Measurements from ENCODE around the gene IFT80. TPM values are rescaled to one million over a fixed set of nuclear protein-coding genes. Genes with fewer than 3 reads are reported as not detected.

The IFT80 gene
- total RNA-seq, 1 donor from 2014 or later: 32.7 TPM

DNA sequence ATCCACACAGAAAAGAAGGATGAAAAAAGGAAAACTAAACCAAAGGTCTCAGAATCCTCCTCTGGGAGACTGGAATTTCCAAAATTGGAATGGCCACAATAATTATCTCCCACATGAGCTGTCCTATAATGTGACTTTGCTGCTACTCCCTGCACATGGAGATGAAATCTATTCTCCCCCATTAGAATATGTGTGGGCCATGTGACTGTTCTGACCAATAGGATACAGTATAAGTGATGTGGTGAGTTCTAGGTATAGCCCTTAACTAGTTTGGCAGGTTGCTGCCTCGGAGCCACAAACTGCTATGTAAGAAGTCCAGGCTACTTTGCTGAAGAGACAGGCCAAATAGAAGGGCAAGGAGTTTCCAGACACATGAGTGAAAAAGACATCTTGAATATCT, 45.4 kb upstream of the IFT80 start:
- H3K9me3 Mint-ChIP-seq (ENCODE audit: unreplicated experiment): no peaks in the 10 kb centered on the region
- DNase-seq: no peak
- TF ChIP-seq, protein P1, sequence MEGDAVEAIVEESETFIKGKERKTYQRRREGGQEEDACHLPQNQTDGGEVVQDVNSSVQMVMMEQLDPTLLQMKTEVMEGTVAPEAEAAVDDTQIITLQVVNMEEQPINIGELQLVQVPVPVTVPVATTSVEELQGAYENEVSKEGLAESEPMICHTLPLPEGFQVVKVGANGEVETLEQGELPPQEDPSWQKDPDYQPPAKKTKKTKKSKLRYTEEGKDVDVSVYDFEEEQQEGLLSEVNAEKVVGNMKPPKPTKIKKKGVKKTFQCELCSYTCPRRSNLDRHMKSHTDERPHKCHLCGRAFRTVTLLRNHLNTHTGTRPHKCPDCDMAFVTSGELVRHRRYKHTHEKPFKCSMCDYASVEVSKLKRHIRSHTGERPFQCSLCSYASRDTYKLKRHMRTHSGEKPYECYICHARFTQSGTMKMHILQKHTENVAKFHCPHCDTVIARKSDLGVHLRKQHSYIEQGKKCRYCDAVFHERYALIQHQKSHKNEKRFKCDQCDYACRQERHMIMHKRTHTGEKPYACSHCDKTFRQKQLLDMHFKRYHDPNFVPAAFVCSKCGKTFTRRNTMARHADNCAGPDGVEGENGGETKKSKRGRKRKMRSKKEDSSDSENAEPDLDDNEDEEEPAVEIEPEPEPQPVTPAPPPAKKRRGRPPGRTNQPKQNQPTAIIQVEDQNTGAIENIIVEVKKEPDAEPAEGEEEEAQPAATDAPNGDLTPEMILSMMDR (IDR thresholded peaks at IDR 0.05; ENCODE audit: partially characterized antibody, unreplicated experiment): no peak
- no peak overlapping the region for H3K27ac Mint-ChIP-seq (ENCODE audit: unreplicated experiment)
- peaks cover 3% of the 10 kb centered on the region for H3K4me1 Mint-ChIP-seq (ENCODE audit: low read depth, unreplicated experiment)
- no peaks in the 10 kb centered on the region for H3K36me3 Mint-ChIP-seq (ENCODE audit: unreplicated experiment)
- no peaks in the 10 kb centered on the region for H3K27me3 Mint-ChIP-seq (ENCODE audit: unreplicated experiment)
- H3K4me3 Mint-ChIP-seq (ENCODE audit: unreplicated experiment): no peak overlapping the region

DNA sequence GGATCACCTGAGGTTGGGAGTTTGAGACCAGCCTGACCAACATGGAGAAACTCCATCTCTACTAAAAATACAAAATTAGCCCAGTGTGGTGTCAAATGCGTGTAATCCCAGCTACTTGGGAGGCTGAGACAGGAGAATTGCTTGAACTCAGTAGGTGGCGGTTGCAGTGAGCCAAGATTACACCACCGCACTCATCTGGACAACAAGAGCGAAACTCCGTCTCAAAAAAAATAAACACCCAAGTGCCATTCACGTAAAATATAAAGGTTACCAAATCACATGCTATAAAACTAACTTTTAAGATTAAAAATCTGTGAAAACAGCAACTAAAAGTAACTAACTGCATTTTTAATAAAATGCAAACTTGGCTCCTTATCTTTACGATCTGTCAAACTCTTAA, 41.7 kb upstream of the IFT80 start:
- Mint-ChIP-seq H3K4me3 (ENCODE audit: unreplicated experiment) (no peak overlapping the region), H3K27ac (ENCODE audit: unreplicated experiment) (no peak overlapping the region), H3K4me1 (ENCODE audit: low read depth, unreplicated experiment) (peaks cover 4% of the 10 kb centered on the region), H3K36me3 (ENCODE audit: unreplicated experiment) (no peaks in the 10 kb centered on the region), H3K27me3 (ENCODE audit: unreplicated experiment) (no peaks in the 10 kb centered on the region), H3K9me3 (ENCODE audit: unreplicated experiment) (no peaks in the 10 kb centered on the region)
- TF ChIP-seq, protein P1 (IDR thresholded peaks at IDR 0.05; ENCODE audit: partially characterized antibody, unreplicated experiment): no peak
- DNase-seq: no peak

- H3K27me3 Mint-ChIP-seq (ENCODE audit: unreplicated experiment): no peaks in the 10 kb centered on the region
- DNase-seq: no peak
- no peak overlapping the region for H3K27ac Mint-ChIP-seq (ENCODE audit: unreplicated experiment)
- no peaks in the 10 kb centered on the region for H3K36me3 Mint-ChIP-seq (ENCODE audit: unreplicated experiment)
- no peak overlapping the region for H3K4me3 Mint-ChIP-seq (ENCODE audit: unreplicated experiment)
- TF ChIP-seq, protein P1 (IDR thresholded peaks at IDR 0.05; ENCODE audit: partially characterized antibody, unreplicated experiment): no peak
- H3K9me3 Mint-ChIP-seq (ENCODE audit: unreplicated experiment): no peaks in the 10 kb centered on the region
- H3K4me1 Mint-ChIP-seq (ENCODE audit: low read depth, unreplicated experiment): peaks cover 4% of the 10 kb centered on the region
Measured at GRCh38 chr3:160437083-160437455, 38.0 kb upstream of the IFT80 start.

DNA sequence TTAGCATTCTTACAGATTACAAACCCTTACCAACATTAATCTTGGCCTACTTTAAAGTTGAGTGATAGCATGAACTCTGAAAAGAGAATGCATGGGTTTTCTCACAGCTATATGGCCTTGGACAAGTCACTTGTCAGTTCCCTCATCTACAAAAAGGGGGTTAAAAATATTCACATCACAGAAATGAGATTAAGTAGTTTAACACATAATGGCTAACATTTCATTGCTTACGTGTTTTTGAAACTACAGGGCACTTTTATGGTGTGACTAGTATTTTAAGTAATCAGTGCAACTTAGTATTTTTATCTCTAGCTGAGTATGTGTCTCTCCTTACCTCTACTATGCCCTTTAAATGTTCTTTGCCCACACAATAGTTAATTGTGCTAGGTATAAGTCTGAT, 36.7 kb upstream of the IFT80 start:
- Mint-ChIP-seq H3K9me3 (ENCODE audit: unreplicated experiment) (no peaks in the 10 kb centered on the region), H3K4me1 (ENCODE audit: low read depth, unreplicated experiment) (peaks cover 4% of the 10 kb centered on the region), H3K4me3 (ENCODE audit: unreplicated experiment) (no peak overlapping the region), H3K36me3 (ENCODE audit: unreplicated experiment) (no peaks in the 10 kb centered on the region), H3K27me3 (ENCODE audit: unreplicated experiment) (no peaks in the 10 kb centered on the region), H3K27ac (ENCODE audit: unreplicated experiment) (no peak overlapping the region)
- no peak for DNase-seq
- TF ChIP-seq, protein P1 (IDR thresholded peaks at IDR 0.05; ENCODE audit: partially characterized antibody, unreplicated experiment): no peak

DNA sequence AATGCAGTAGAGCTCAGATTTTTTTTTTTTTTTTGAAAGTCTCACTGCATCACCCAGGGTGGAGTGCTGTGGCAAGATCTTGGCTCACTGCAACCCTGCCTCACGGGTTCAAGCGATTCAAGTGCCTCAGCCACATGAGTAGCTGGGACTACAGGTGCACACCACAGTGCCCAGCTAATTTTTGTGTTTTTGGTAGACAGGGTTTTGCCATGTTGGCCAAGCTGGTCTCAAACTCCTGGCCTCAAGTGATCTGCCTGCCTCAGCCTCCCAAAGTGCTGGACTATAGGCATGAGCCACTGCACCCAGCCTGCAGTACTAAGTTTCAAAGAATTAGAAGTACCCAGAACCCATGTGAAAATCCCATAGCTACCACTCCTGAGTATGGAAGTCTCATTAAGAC, 36.1 kb upstream of the IFT80 start:
- H3K27ac Mint-ChIP-seq (ENCODE audit: unreplicated experiment): no peak overlapping the region
- no peaks in the 10 kb centered on the region for H3K9me3 Mint-ChIP-seq (ENCODE audit: unreplicated experiment)
- no peak for DNase-seq
- TF ChIP-seq, protein P1 (IDR thresholded peaks at IDR 0.05; ENCODE audit: partially characterized antibody, unreplicated experiment): no peak
- H3K4me1 Mint-ChIP-seq (ENCODE audit: low read depth, unreplicated experiment): peaks cover 4% of the 10 kb centered on the region
- H3K27me3 Mint-ChIP-seq (ENCODE audit: unreplicated experiment): no peaks in the 10 kb centered on the region
- no peak overlapping the region for H3K4me3 Mint-ChIP-seq (ENCODE audit: unreplicated experiment)
- no peaks in the 10 kb centered on the region for H3K36me3 Mint-ChIP-seq (ENCODE audit: unreplicated experiment)

Data from glutamatergic neuron (in vitro differentiated cells).